ENCODE results near the gene ACSL6. TPM values are rescaled to one million over a fixed set of nuclear protein-coding genes. Genes with fewer than 3 reads are reported as not detected.

ACSL6 gene
- total RNA-seq, 1 donor from 2014 or later: 0.59 TPM

- no peaks in the 10 kb centered on the region for H3K27me3 ChIP-seq (ENCODE audit: low read depth)
- intact Hi-C loops (cut with DNase I): no loop called here
- TF ChIP-seq CTCF (IDR thresholded peaks at IDR 0.05): no peak
- ATAC-seq: no peak
- H3K36me3 ChIP-seq: no peaks in the 10 kb centered on the region
- H3K27ac ChIP-seq: no peak overlapping the region
- H3K4me1 ChIP-seq: no peaks in the 10 kb centered on the region
- no peaks in the 10 kb centered on the region for H3K9me3 ChIP-seq
- no peak for DNase-seq
- no peak overlapping the region for H3K4me3 ChIP-seq
Observed at GRCh38 chr5:131939690-131940345, 71.6 kb downstream of the ACSL6 start.

GRCh38 chr5:131932235-131932634 lies 79.2 kb downstream of the ACSL6 start:
- Histone ChIP-seq H3K27ac (no peak overlapping the region), H3K36me3 (no peaks in the 10 kb centered on the region), H3K27me3 (ENCODE audit: low read depth) (no peaks in the 10 kb centered on the region), H3K4me3 (no peak overlapping the region), H3K4me1 (no peaks in the 10 kb centered on the region), H3K9me3 (peaks cover 10% of the 10 kb centered on the region)
- intact Hi-C loops (cut with DNase I): no loop called here
- TF ChIP-seq CTCF (IDR thresholded peaks at IDR 0.05): no peak
- DNase-seq (no peak), ATAC-seq (no peak)

- DNase-seq (no peak), ATAC-seq (no peak)
- no peak for TF ChIP-seq CTCF (IDR thresholded peaks at IDR 0.05)
- Histone ChIP-seq H3K36me3 (no peaks in the 10 kb centered on the region), H3K27ac (no peak overlapping the region), H3K9me3 (peaks cover 17% of the 10 kb centered on the region), H3K27me3 (ENCODE audit: low read depth) (no peaks in the 10 kb centered on the region), H3K4me1 (no peaks in the 10 kb centered on the region), H3K4me3 (no peak overlapping the region)
- intact Hi-C loops (cut with DNase I): no loop called here
Observed at GRCh38 chr5:131928957-131929356, 82.5 kb downstream of the ACSL6 start.

- Histone ChIP-seq H3K27me3 (ENCODE audit: low read depth) (no peaks in the 10 kb centered on the region), H3K36me3 (no peaks in the 10 kb centered on the region), H3K4me1 (no peaks in the 10 kb centered on the region), H3K9me3 (peaks cover 17% of the 10 kb centered on the region), H3K4me3 (no peak overlapping the region), H3K27ac (no peak overlapping the region)
- TF ChIP-seq CTCF (IDR thresholded peaks at IDR 0.05): no peak
- intact Hi-C loops (cut with DNase I): no loop called here
- DNase-seq: no peak
- no peak for ATAC-seq
Observed at GRCh38 chr5:131926168-131926567, 85.3 kb downstream of the ACSL6 start.

GRCh38 chr5:131916481-131916880 lies 95.0 kb downstream of the ACSL6 start:
- H3K27ac ChIP-seq: no peak overlapping the region
- ATAC-seq (no peak), DNase-seq (no peak)
- intact Hi-C loops (cut with DNase I): no loop called here
- no peaks in the 10 kb centered on the region for H3K9me3 ChIP-seq
- H3K36me3 ChIP-seq: no peaks in the 10 kb centered on the region
- H3K4me1 ChIP-seq: no peaks in the 10 kb centered on the region
- no peak for TF ChIP-seq CTCF (IDR thresholded peaks at IDR 0.05)
- no peak overlapping the region for H3K4me3 ChIP-seq
- H3K27me3 ChIP-seq (ENCODE audit: low read depth): no peaks in the 10 kb centered on the region

Measured in lower lobe of right lung (tissue), 2 donors.